NCI-H1930 (cell line): ENCODE data around the gene JAK2.
"Not testable (repeated sequence)": the region's sequence is repeated elsewhere in the genome, so short reads cannot be mapped to it uniquely, and the experiment has no call there.

Experiments
- DNase-seq, 2 experiments: peaks; one replicate each; lab custom pipeline; 2025; lab: John Stamatoyannopoulos, UW

Gene JAK2

DNA sequence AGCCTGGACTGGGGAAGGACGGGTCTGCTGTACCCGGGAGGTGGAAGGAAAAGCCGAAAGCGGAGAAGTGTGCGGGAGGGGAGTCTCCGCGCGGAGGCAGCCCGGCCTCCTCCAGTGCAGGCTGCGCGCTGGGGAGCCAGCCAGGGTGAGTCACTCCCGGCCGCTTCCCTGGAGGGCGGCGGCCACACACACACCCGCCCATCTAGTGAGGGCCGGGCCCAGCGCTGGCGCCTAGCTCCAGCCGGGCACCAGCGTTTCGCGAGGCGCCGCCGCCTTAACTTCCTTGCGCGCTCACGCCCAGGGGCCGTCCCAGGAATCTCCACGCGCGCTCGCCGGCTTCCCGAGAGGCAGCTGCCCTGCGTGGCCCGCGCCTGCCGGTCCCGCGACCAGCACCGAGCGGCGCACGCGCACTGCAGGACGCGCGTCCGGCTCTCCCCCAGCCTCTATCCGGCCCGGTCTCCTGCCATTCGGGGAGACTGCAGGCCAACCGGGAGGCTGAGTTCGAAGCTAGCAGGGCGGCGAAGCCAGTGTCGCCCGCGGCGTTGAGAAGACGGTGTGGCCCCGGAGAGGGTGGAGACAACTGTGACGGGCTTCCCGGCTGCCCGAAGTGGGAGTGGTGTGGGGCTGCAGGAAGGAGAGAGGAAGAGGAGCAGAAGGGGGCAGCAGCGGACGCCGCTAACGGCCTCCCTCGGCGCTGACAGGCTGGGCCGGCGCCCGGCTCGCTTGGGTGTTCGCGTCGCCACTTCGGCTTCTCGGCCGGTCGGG, at the start of gene JAK2:
Gene JAK2, plus strand, starts transcription at position 652 of the 765 bp plus-strand sequence. CDS start 36,716 bp downstream, outside the sequence.
- DNase-seq, result peak; percentile 88 to 92

DNA sequence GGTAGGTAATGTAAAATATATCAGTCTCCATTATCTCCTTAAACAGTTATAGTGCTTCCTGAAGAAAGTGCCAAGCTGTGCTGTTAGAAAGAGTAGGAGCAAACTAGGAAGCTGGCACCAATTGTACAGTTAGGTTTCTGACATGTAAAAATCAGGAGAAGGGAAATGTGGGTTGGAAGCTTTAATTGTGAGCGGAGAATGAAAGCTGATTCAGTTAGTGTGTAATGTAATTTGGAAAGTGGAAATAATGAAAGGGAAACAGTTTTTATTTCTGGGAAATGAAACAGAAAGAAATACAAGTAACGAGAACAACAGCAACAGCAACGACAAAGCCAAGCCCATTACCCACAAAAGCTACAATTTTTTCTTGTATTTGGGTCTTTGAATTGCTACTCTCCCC, 48.8 kb upstream of the JAK2 start:
- DNase-seq, result no peak

DNA sequence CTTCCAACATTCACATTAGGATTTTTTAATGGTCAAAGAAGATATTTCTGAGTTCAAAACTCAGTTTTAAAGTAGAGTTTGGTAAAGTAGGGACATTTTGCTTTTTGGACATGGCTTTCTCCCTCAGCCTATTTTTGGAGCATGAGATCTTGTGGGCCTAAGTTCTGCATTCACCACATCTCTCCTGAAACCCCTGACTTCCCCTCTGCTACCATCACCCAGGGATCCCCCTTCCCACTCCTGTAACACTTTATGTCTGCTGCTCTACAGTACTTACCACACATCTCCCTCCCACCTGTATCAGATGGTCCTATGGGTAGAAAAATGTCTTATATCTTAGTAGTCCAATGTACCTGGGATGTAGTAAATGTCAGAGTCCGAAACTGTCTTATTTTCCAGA, 48.2 kb upstream of the JAK2 start:
- DNase-seq, result no peak

DNA sequence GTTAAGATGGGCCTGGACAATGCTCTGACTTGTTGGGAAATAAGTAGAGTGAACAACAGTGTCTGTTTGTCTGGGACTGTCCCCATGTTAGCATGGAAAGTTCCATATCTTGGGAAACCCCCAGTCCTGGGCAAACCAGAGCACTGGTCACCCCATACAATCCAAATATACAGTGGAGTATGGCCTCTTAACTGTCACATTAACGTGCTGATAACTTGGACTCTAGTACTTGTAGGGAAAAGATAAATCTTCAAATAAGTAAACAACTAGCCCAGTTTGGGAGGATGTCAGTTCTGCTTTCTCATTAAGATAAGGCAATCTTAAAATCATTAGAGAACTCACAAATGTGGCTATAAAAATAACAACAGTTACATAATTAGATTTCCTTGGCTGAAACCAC, 47.6 kb upstream of the JAK2 start:
- no peak for DNase-seq

DNA sequence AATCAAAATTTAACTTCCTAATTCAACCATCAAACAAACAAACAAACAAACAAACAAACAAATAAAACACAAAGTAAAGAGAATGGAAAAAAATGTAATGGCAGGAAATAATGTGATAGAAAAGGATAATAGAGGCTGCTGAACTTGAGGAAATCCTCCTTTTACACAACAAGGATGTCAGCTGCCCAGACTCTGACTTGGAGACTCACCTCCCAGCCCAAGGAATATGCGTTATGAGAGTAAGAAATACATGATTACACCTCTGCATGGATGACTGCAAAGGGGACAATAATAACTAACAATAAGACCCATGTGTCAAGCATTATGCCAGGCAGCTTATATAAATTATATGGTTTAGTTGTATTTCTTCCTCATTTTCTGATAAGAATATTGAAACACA, 46.6 kb upstream of the JAK2 start:
- no peak for DNase-seq

DNA sequence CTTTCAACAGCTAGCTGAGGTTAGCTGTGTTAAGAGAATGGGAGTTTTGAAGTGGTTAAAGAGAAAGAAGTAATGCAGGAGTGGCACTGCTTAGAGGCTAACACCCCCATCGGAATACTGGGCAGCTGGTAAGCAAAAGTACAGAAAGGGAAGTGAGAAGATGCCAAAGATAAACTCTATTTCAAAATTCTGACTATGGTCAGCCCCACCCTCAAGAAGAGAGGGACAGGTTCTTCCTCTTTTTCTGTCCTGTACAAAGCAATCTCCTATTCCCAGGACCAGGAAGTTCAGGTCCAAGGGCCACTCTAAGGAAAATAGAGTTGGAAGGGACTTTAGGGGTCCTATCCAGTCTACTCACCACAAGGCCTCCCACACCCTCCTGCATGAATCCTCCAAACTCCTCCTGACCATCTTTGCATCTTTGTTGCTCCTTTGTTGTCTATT, 45.9 kb upstream of the JAK2 start:
- DNase-seq, result no peak

DNA sequence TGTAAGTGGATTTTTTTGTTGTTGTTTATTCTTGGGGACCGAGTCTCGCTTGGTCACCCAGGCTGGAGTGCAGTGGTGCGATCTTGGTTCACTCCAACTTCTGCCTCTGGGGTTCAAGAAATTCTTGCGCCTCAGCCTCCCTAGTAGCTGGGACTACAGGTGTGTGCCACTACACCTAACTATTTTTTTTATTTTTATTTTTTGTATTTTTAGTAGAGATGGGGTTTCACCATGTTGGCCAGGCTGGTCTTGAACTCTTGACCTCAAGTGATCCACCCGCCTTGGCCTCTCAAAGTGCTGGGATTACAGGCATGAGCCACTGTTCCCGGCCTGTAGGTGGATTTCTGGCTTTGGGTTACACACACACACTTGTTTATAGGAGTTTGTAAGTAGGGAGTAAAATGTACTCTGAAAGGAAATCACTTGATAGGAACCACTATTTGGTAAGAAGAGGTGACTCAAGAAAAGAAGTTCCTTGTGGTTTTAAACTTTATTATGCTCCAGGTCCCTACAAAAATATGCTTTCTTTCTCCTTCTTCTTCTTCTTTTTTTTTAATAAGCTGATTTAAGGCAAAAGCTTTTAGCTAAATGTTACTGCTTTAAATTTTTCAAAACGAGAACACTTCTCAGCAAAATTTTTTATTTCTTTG, 42.9 kb upstream of the JAK2 start:
- DNase-seq, result not testable (repeated sequence)

DNA sequence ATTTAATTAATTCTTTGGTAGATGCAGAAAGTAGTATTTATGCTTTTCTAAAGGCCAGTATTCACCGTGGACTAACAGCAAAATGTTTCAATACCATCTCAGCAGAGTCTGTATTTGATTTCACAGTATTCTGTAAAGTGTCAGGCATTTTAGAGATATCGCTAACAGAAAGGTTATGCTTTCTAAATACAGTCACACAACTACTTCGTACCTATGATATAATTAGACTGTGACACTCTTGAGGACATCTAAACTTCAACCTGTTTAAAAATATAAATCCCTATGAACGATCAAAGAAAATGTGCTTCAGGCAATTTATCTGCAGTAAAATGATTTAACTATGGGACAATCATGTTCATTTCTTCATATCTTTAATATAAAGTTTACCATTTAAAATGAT, 41.7 kb upstream of the JAK2 start:
- DNase-seq, result no peak

DNA sequence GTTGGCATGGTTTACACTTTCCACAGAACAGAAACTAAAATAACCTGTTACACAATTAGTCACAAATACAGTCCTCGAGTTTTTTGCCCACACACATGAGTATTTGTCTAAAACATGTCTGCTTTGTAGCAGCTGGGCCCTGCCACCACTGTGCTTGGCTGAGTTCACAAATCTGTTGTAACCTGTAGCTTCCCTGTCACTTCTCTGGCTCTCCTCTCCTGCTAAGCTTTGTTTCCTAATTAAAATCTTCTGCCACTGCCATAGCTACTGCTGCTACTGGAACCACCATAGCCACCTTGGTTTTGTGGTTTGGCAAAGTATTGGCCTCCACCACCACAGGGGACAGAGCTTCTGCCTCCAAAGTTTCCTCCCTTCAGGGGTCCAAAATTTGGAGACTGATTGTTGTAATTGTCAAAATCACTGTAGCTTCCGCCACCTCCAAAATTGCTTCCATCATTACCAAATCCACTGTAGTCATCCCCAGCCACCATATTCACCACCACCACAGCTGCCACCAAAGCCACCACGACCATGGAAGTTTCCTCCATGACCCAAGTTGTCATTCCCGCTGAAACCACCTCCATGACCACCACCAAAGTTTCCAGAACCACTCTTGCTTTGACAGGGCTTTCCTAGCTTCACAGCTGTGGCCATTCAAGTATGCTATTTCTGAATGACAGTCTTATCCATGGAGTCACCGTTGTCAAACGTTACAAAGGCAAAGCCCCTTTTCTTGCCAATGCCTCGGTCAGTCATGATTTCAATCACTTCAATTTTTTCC, 40.5 kb upstream of the JAK2 start:
- not testable (repeated sequence) for DNase-seq

DNA sequence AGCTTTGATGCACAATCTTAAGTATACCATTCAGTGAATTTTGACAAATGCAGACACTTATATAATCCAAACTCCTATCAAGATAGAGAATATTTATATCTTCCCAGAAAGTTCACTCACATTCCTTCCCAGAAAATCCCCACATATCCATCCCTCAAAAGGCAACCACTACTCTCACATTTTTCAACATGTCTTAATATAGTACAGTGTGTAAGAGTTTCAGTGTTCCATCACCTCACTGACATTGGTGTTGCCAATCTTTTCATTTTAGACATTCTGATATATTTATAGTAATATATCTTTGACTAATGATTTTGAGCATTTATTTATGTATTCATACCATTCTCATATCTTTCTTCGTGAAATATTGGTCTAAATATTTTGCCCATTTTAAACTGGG, 38.1 kb upstream of the JAK2 start:
- no peak for DNase-seq

DNA sequence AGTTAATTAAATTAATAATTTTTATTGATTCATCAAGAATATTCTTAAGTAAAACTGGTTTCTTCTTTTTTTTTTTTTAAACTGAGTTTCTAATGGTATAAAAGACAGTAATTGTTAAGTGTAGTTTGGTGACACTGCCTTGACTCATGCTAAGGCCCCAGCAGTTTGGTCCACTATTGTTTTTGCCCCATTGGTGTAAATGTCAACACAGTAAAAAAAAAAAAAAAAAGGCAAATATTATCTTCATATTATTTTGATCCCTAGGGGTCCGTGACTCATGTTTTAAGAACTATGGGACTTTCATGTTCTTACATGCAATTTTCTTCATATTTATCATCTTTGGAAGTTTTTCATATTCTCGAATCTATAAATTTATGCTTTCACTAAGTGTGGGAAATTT, 29.2 kb upstream of the JAK2 start:
- DNase-seq, result no peak

DNA sequence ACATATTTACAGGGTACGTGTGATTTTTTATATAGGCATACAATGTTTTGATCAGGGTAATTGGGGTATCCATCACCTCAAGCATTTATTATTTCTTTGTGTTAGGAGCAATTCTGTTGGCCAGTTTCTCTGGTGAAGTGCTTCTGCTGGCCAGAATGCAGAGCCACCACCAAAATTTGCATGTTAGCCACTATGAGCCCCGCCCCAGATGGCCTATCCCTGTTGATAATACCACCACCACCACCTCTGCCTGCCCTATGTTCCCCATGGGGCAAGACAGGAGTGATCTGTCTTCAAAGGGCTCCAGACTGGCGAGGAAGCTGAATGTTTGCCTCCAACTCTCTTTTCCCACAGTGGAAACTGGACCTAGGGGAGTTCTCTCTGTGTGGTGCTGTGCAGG, 26.0 kb upstream of the JAK2 start:
- no peak for DNase-seq

DNA sequence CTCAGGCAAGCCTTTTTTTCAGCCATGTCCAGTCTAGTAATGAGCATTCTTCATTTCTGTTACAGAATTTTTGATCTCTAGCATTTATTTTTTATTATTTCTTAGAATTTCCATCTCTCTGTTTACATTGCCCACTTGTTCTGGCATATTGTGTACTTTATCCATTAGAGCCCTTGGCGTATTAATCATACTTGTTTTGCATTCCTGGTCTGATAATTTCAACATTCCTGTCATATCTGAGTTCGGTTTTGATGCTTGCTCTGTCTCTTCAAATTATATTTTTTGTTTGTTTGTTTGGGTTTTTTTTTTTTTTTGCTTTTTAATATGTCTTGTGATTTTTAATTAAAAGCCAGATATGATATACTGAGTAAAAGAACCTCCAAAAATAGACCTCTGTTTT, 23.0 kb upstream of the JAK2 start:
- no peak for DNase-seq

DNA sequence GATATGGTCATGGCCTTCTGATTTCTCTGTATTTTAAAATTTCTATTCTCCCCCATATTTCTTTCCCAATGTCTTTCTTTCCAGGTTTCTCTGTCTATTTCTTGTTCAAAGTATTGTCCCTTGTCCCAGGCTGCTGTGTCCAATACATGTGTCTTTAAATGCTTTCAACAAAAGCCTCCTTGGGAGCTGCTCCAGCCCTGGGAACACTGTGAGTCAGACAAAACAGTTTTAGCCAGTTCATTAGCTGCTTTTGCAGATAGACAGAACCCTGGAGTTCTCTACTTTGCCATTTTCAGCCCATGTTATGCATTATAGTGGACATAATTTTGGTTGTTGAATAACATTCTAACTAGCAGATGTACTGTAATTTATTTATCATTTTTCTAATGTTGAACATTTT, 20.5 kb upstream of the JAK2 start:
- DNase-seq, result no peak

DNA sequence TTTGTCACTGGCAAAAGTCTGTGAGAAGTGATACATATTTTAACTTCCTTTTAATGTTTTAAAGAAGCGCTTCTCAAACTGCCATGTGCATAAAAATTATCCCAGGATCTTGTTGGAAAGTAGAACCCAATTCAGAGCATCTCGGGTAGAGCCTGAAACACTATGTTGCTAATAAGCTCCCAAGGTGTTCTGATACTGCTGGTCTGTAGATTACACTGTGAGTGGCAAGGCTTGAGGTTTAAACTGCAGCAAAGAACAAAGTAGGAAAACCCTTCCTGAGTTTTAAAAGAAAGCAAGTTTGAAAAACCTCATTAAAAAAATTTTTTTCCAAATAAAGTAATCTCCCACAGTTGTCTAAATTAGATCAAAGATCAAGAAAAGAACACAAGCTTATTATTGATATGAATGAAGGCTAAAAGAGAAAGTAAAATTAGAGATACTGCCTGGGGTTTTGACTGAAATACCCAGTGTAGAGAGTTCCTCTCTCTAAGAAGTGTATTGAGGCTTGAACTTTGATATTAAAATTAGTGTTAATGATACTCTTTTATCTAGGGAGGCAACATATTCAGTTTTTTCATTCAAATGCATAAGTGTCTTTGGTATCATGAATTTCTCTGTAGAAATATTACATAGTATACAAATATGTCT, 19.8 kb upstream of the JAK2 start:
- no peak for DNase-seq

DNA sequence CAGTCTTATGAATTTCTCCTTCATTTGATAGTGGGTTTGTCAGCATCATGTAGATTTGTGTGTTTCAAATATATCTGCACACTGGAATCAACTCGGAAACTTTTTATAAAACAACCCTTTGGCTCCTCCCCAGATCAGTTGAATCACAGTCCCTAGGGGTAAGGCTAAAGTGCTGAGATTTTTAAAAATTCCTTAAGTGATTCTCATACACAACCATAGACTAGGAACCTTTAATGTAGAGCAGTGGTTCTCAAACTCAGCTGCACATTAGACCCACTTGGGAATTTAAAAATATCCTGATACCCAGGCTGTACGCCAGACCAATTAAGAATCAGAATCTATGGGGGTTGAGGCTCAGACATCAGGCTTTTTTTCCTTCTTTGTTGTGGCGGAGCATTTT, 17.5 kb upstream of the JAK2 start:
- DNase-seq, result no peak

DNA sequence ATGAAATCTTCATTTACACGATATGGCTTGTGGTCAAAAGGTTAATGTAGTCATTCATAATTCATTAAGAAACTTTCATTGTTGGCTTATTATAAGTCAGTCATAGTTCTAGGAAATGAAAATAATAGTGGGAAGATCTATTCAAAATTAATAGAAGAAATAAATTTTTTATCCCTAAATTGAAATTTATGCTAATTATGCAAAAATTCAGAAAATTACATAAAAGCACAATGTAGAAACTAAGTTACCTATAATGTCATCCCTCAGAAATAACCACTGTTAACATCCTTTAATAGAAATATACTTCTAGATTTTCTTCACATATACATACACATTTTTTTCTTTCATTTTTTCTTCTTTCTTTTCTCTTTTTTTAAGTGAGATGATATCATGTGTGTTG, 15.9 kb upstream of the JAK2 start:
- no peak for DNase-seq

DNA sequence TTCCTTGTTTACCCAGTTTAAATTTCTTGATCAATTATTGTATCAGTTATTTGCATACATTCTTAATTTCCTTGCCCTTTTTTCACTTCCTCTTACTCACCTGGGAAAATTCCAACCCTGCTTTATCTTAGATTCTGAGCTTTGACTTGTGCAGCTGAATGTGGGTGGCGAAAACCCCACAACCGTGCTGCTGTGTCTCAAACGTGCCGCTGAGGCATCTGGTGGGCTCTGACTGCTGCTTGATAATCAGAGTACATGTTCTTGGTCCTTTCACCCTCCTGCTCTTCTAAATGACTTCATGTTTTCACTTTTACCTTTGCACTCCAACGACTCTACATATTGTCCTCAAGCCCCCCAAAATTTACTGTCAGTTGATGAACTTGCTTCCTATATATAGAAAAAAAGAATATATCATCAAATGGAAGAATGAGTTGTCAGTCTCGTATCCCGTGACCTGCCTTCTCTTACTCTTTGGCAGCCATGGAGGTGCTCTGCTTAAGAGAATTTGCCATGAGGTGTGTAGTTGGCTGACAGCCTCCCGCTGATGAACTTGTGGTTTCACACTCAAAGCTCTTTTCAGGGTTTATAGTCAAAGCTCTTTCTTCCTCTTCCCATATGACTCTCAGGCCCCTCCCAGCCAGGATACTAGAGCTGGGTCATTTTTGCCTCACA, 14.0 kb upstream of the JAK2 start:
- DNase-seq, result no peak

DNA sequence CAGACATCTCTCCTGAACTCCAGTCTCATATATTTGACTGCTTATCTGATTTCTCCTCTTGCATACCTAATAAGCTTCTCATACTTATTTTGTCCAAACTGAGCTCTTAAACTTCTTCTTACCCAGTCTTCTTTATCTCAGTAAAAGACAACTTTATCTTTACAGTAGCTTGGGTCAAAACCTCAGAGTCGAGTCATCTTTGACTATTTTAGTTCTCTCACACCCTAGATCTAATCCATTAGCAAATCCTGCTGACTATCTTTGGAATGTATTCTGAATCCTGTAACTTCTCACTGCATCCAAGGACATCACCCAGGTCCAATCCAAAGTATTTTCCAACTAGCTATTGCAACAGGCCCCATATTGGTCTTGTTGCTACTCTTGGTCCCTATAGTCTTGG, 11.8 kb upstream of the JAK2 start:
- DNase-seq, result no peak

DNA sequence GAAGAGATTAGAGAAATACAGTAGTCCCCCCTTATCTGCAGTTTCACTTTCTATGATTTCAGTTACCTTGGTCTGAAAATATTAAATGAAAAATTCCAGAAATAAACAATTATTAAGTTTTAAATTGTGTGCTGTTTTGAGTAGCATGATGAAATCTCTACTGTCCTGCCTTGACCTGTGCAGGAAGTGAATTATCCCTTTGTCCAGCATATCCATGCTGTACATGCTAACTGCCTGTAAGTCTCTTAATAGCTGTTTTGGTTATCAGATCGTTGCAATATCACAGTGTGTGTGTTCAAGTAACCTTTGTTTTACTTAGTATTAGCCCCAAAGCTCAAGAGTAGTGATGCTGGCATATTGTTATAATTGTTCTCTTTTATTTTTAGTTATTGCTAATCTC, 11.2 kb upstream of the JAK2 start:
- no peak for DNase-seq

DNA sequence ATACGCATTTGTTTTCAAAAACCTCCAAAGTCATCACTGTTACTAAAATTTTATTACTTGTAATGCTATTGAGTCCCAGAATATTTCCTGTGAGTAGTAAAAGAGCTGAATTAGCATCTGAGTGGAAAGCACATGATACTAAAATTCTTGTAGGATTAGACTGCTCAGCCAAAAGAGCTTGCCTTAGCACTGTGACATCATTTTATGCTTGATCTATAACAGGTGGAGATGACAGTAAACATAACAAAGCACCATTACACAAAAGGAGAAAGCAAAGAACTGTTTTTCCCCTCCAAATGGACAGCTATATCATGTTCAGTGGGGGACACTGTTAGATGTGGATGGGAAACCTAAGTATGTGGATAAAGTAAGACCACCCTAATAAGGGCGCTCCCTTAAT, 5.8 kb upstream of the JAK2 start:
- DNase-seq, result no peak
